Gastrocnemius medialis (tissue), 4 donors: Measurements from ENCODE around the gene PPP3CA. TPM values are rescaled to one million over a fixed set of nuclear protein-coding genes. Genes with fewer than 3 reads are reported as not detected.
A peak's percentile ranks its signal among the peaks of the same experiment; 100 is the strongest.

Source experiments
- ATAC-seq, 2 donors: fragments of 150-250 bp; one replicate each; pipeline ENCODE4 v1.9.1; 2016
- DNase-seq, 2 donors: peaks; one replicate each; pipeline ENCODE4 v3.0.0-alpha.2; 2019
- H3K27ac ChIP-seq, 4 donors: fragments of 200-600 bp; sonication (generic); 1 replicate in 1 of 4; 2 replicates in 3 of 4; pipeline ENCODE4 v1.5.1; 2016 to 2018; ENCODE audit warnings: mild to moderate bottlenecking in 2 of 4, moderate library complexity in 1 of 4
- H3K27me3 ChIP-seq, 3 donors: fragments of 200-600 bp; sonication (generic) in 2 of 3; 1 replicate in 1 of 3; 2 replicates in 2 of 3; pipeline versions ENCODE4 v1.5.1 to v1.6.0; 2016 to 2019; ENCODE audit warnings: mild to moderate bottlenecking in 1 of 3, moderate library complexity in 1 of 3
- H3K36me3 ChIP-seq, 2 donors: fragments of 200-600 bp; sonication (generic) in 1 of 2; one replicate each; pipeline ENCODE4 v1.5.1; 2017 to 2018
- H3K4me1 ChIP-seq, 2 donors: fragments of 200-600 bp; sonication (generic) in 1 of 2; one replicate each; pipeline ENCODE4 v1.5.1; 2016 to 2017; ENCODE audit warnings: mild to moderate bottlenecking in 2 of 2
- H3K4me3 ChIP-seq, 4 donors: fragments of 200-600 bp; sonication (generic) in 3 of 4; 1 replicate in 1 of 4; 2 replicates in 3 of 4; pipeline ENCODE4 v1.5.1; 2016 to 2019; ENCODE audit warnings: mild to moderate bottlenecking in 2 of 4
- H3K9me3 ChIP-seq, 3 donors: fragments of 200-600 bp; sonication (generic) in 2 of 3; 1 replicate in 1 of 3; 2 replicates in 2 of 3; pipeline ENCODE4 v1.5.1; 2016 to 2019
- CTCF ChIP-seq, 5 experiments: fragments of 450-650 bp in 3 of 5; fragments of 200-600 bp in 2 of 5; sonication (generic) in 2 of 5; IDR thresholded peaks in 4 of 5; conservative IDR thresholded peaks in 1 of 5; 1 replicate in 4 of 5; 2 replicates in 1 of 5; pipeline ENCODE4 v1.5.1; 2016 to 2019; ENCODE audit warnings: antibody characterized with exemption in 5 of 5, mild to moderate bottlenecking in 3 of 5, moderate library complexity in 3 of 5
- POLR2A ChIP-seq, 2 donors: fragments of 450-650 bp; IDR thresholded peaks; one replicate each; pipeline ENCODE4 v1.6.1; 2017; ENCODE audit warnings: antibody characterized with exemption in 2 of 2, mild to moderate bottlenecking in 2 of 2, moderate library complexity in 2 of 2
- in situ Hi-C, 4 donors: fragments of 200-750 bp; cut with MboI; loops; one replicate each; pipeline versions ENCODE4 v1.15.0 to v1.8.0; 2017; ENCODE audit warnings: low sequenced_read_pairs in 4 of 4
- intact Hi-C: fragments of 100-400 bp; cut with DNase I; formaldehyde crosslinking; loops from one replicate; pipeline ENCODE4 v1.15.1; 2023; ENCODE audit warnings: low total_unique reads
- microRNA counts, 2 donors: library from miRNA; unstranded; fragments of <30 nt; microRNA quantifications; one replicate each; lab custom pipeline; 2016
- microRNA-seq, 2 donors: library from miRNA; unstranded; fragments of <30 nt; microRNA quantifications; one replicate each; pipeline ENCODE4, GENCODE V29; 2016; ENCODE audit warnings: borderline replicate concordance in 2 of 2
- total RNA-seq, 4 donors: library from RNA; depleted of rRNA; stranded (reverse); fragments of >200 nt; gene quantifications; one replicate each; pipeline versions ENCODE4 v1.1.0 to v1.2.3, GENCODE V29; 2016

Gene PPP3CA
- total RNA-seq, 4 donors from 2014 or later: 25.1 to 30.3 (median 26.7) TPM

DNA sequence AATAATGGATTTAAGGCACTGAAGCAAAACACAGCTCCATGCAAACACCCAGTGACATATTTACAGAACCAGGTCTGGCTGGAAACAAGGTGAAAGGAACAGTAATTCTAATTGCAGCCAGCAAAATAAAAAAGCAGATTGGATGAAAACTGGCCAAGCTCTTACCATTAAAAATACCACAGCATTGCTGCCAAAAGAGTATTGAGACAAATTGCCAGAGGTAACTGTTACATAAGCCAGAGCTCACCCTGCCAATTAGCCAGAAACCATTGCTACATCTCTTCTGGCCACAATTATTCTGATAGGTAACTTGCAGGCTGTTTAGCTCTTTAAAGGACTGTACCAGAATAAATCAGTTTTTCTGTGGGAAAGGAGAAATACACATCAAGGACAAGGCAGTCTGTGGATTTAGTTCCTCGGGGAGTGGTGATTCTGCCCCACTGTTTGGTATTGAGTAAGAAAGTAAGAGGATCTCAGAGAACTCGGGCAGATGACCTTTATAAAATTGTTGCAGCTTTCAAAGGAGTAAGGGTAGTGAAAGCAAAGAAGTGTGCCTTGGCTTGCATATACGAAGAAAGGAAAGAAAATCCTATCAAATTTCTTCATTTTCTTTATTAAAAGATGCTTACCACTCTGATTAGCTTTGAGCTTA is 369.5 kb downstream of the PPP3CA start:
- peak overlapping the region in 2 of 4 donors; percentile 6 to 36 for H3K27ac ChIP-seq
- in situ Hi-C loops: no loop called here
- no peaks in the 10 kb centered on the region for H3K27me3 ChIP-seq
- H3K4me1 ChIP-seq: peaks cover 6 to 17% of the 10 kb centered on the region in 2 donors
- intact Hi-C loops: no loop called here
- no peaks in the 10 kb centered on the region for H3K9me3 ChIP-seq
- H3K4me3 ChIP-seq: no peak overlapping the region
- DNase-seq (no peak), ATAC-seq (peak; percentile 55 to 83)
- no peaks in the 10 kb centered on the region for H3K36me3 ChIP-seq
- TF ChIP-seq POLR2A (IDR thresholded peaks at IDR 0.05) (no peak), CTCF (IDR thresholded peaks at IDR 0.05 in 4 of 5, conservative IDR thresholded peaks at IDR 0.05 in 1 of 5) (no peak)

DNA sequence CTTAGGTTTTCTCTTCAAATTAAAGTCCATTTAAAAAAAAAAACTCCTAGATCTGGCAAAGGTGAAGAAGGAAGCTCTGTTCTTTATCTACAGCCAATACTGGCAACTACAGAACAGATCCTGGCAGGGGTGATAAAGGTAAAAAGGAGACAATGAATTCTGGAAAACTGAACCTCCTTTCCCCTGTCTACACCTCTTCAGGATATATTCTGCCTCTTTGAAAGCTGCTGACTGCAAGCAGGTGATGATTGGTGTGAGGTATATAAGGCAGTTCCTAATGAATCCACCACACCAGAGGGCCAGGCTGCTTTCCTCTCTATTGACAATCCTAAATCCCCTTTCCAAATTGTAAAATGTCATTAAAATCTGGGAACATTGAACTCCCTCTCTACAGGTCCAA is 370.1 kb downstream of the PPP3CA start:
- DNase-seq: no peak
- intact Hi-C loops (no loop called here), in situ Hi-C loops (no loop called here)
- Histone ChIP-seq H3K27ac (peak overlapping the region in 2 of 4 donors; percentile 6 to 36), H3K4me3 (no peak overlapping the region), H3K27me3 (no peaks in the 10 kb centered on the region), H3K9me3 (no peaks in the 10 kb centered on the region), H3K4me1 (peaks cover 6 to 13% of the 10 kb centered on the region in 2 donors), H3K36me3 (no peaks in the 10 kb centered on the region)
- no peak for ATAC-seq
- TF ChIP-seq CTCF (IDR thresholded peaks at IDR 0.05 in 4 of 5, conservative IDR thresholded peaks at IDR 0.05 in 1 of 5) (no peak), POLR2A (IDR thresholded peaks at IDR 0.05) (no peak)

MicroRNA genes within 50 kb of the gene (microRNA counts, 767-probe panel; counts per million panel counts)
- 356 to 448 counts per million in 2 donors for microRNA hsa-miR-1255a (lab: Ali Mortazavi, UCI)

Small RNA genes lying within 50 kb of the gene (microRNA-seq; reads per million reads assigned to microRNA genes)
- gene MIR1255A: 0.85 to 2.4 reads per million in 2 donors
- gene MIR8066: 0 reads per million in 2 donors
